WERI-Rb-1 (cell line): ENCODE results near the gene CCDC154.

Experiments
- DNase-seq: peaks from one replicate; pipeline ENCODE4 v3.0.0-alpha.2; 2020
- H3K27ac ChIP-seq: fragments of 250-450 bp; sonication (Bioruptor Pico); 2 replicates; pipeline ENCODE4 v1.5.1; 2020; ENCODE audit warnings: mild to moderate bottlenecking, moderate library complexity
- H3K27me3 ChIP-seq: fragments of 250-450 bp; sonication (Bioruptor Pico); 2 replicates; pipeline ENCODE4 v1.5.1; 2021; ENCODE audit warnings: mild to moderate bottlenecking, low read depth, moderate library complexity; ENCODE audit not compliant: insufficient read depth, severe bottlenecking
- H3K36me3 ChIP-seq: fragments of 250-450 bp; sonication (Bioruptor Pico); 2 replicates; pipeline ENCODE4 v1.5.1; 2020; ENCODE audit warnings: mild to moderate bottlenecking, moderate library complexity
- H3K4me3 ChIP-seq: 2 replicates; pipeline ENCODE4 v1.5.1; 2011; ENCODE audit warnings: low read depth, mild to moderate bottlenecking, control low read depth, low read length
- H3K9me3 ChIP-seq: fragments of 250-450 bp; sonication (Bioruptor Pico); 2 replicates; pipeline ENCODE4 v1.5.1; 2021; ENCODE audit warnings: mild to moderate bottlenecking, moderate library complexity; ENCODE audit not compliant: severe bottlenecking
- CTCF ChIP-seq: IDR thresholded peaks from 2 replicates; pipeline ENCODE4 v1.5.1; 2011; ENCODE audit warnings: low read depth, mild to moderate bottlenecking, control low read depth, inconsistent platforms, low read length

CCDC154 gene

GRCh38 chr16:1398351-1398750, 46.0 kb downstream of the CCDC154 start:
- no peak for TF ChIP-seq CTCF
- no peak overlapping the region for H3K4me3 ChIP-seq
- no peak overlapping the region for H3K27ac ChIP-seq
- DNase-seq, result no peak
- H3K36me3 ChIP-seq, result peaks cover 22% of the 10 kb centered on the region
- no peaks in the 10 kb centered on the region for H3K27me3 ChIP-seq
- no peaks in the 10 kb centered on the region for H3K9me3 ChIP-seq

GRCh38 chr16:1397779-1398178, 46.6 kb downstream of the CCDC154 start:
- no peak overlapping the region for H3K4me3 ChIP-seq
- H3K27me3 ChIP-seq, result no peaks in the 10 kb centered on the region

GRCh38 chr16:1395444-1396031, 48.8 kb downstream of the CCDC154 start:
- no peaks in the 10 kb centered on the region for H3K27me3 ChIP-seq
- H3K9me3 ChIP-seq, result no peaks in the 10 kb centered on the region
- TF ChIP-seq CTCF, result no peak
- no peak overlapping the region for H3K4me3 ChIP-seq
- DNase-seq, result no peak
- peaks cover 17% of the 10 kb centered on the region for H3K36me3 ChIP-seq
- H3K27ac ChIP-seq, result no peak overlapping the region

More at GRCh38 chr16:1397779-1398178, 46.6 kb downstream of the CCDC154 start:
- DNase-seq, result no peak
- TF ChIP-seq CTCF, result no peak
- no peak overlapping the region for H3K27ac ChIP-seq
- no peaks in the 10 kb centered on the region for H3K9me3 ChIP-seq
- peaks cover 21% of the 10 kb centered on the region for H3K36me3 ChIP-seq

GRCh38 chr16:1394367-1394951, 49.9 kb downstream of the CCDC154 start:
- DNase-seq, result no peak
- TF ChIP-seq CTCF, result no peak
- no peaks in the 10 kb centered on the region for H3K9me3 ChIP-seq
- H3K4me3 ChIP-seq, result no peak overlapping the region
- no peak overlapping the region for H3K27ac ChIP-seq
- H3K27me3 ChIP-seq, result no peaks in the 10 kb centered on the region
- H3K36me3 ChIP-seq, result peaks cover 25% of the 10 kb centered on the region

- Histone ChIP-seq H3K27ac (no peak overlapping the region), H3K4me3 (no peak overlapping the region), H3K9me3 (no peaks in the 10 kb centered on the region), H3K36me3 (peaks cover 25% of the 10 kb centered on the region), H3K27me3 (no peaks in the 10 kb centered on the region)
- TF ChIP-seq CTCF, result no peak
- DNase-seq, result no peak
Measured at GRCh38 chr16:1393613-1394176, 50.7 kb downstream of the CCDC154 start.

GRCh38 chr16:1392826-1393225, 51.5 kb downstream of the CCDC154 start:
- no peak overlapping the region for H3K27ac ChIP-seq
- no peaks in the 10 kb centered on the region for H3K27me3 ChIP-seq
- no peak overlapping the region for H3K4me3 ChIP-seq
- peaks cover 25% of the 10 kb centered on the region for H3K36me3 ChIP-seq
- DNase-seq, result no peak
- TF ChIP-seq CTCF, result no peak
- H3K9me3 ChIP-seq, result no peaks in the 10 kb centered on the region
